ENCODE results near the gene SCML1.
"Not testable (repeated sequence)": the region's sequence is repeated elsewhere in the genome, so short reads cannot be mapped to it uniquely, and the experiment has no call there.

Gene SCML1

GRCh38 chrX:17738737-17739535, 1.6 kb downstream of the SCML1 start:
- no peak for DNase-seq

- no peak for DNase-seq
Measured at GRCh38 chrX:17740137-17741122, 3.1 kb downstream of the SCML1 start.

- DNase-seq: no peak
Measured at GRCh38 chrX:17741123-17741511, 3.8 kb downstream of the SCML1 start.

GRCh38 chrX:17743913-17744312, 6.6 kb downstream of the SCML1 start:
- DNase-seq: no peak

GRCh38 chrX:17744896-17745523, 7.7 kb downstream of the SCML1 start:
- DNase-seq: no peak

- DNase-seq: no peak
Measured at GRCh38 chrX:17747692-17748091, 10.4 kb downstream of the SCML1 start.

GRCh38 chrX:17748684-17749083, 11.4 kb downstream of the SCML1 start:
- DNase-seq: no peak

GRCh38 chrX:17750436-17750835, 13.1 kb downstream of the SCML1 start:
- no peak for DNase-seq

GRCh38 chrX:17758382-17758781, 21.1 kb downstream of the SCML1 start:
- no peak for DNase-seq

GRCh38 chrX:17759990-17760389, 22.7 kb downstream of the SCML1 start:
- DNase-seq: no peak

GRCh38 chrX:17767734-17768133, 30.4 kb downstream of the SCML1 start:
- DNase-seq: no peak

GRCh38 chrX:17768997-17769396, 31.7 kb downstream of the SCML1 start:
- no peak for DNase-seq

GRCh38 chrX:17769701-17770269, 32.5 kb downstream of the SCML1 start:
- DNase-seq: no peak

- DNase-seq: no peak
Measured at GRCh38 chrX:17773221-17773876, 36.1 kb downstream of the SCML1 start.

GRCh38 chrX:17774053-17774452, 36.8 kb downstream of the SCML1 start:
- DNase-seq: no peak

- no peak for DNase-seq
Measured at GRCh38 chrX:17778997-17779396, 41.7 kb downstream of the SCML1 start.

GRCh38 chrX:17779434-17779833, 42.1 kb downstream of the SCML1 start:
- DNase-seq: no peak

GRCh38 chrX:17786554-17787347, 49.5 kb downstream of the SCML1 start:
- not testable (repeated sequence) for DNase-seq

- DNase-seq: no peak
Measured at GRCh38 chrX:17787557-17787956, 50.3 kb downstream of the SCML1 start.

- peak in 28 of 56 donors; percentile 0 to 42 (median 6) for DNase-seq
Measured at GRCh38 chrX:17788439-17788838, 51.1 kb downstream of the SCML1 start.
